HG03103 (cell line): ENCODE results near the gene VSTM2B.

Source experiments
- ATAC-seq: cut with Tn5 transposase; IDR thresholded peaks from one replicate; pipeline ENCODE4 v1.9.1; 2021; ENCODE audit warnings: low read depth; ENCODE audit not compliant: unreplicated experiment

The VSTM2B gene

DNA sequence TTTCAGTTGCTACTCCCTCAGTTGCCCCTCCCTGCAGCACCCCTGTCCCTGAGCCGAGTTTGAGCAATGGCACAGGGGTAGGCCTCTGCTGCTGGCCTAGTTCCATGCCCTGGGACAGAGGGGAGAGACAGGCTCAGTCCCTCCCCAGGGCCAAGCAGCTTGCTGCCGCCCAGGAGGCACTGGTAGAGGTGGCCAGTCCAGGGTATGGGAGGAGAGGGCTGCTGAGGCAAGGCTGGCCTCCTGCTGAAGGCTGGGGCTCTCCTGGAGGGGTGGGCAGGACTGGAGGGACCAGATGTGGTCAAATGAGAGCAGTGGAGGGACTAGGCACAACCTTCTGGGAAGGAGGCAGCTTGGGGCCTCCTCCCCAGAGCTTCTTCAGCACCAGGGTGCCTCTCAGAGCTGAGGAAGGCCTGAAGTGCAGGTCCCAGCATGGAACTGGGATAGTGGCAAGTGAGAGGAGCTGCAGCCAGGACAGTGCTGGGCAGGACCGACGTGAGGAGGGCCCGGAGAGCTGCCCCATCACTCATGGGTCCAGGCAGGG, 29.8 kb upstream of the VSTM2B start:
- ATAC-seq = no peak

DNA sequence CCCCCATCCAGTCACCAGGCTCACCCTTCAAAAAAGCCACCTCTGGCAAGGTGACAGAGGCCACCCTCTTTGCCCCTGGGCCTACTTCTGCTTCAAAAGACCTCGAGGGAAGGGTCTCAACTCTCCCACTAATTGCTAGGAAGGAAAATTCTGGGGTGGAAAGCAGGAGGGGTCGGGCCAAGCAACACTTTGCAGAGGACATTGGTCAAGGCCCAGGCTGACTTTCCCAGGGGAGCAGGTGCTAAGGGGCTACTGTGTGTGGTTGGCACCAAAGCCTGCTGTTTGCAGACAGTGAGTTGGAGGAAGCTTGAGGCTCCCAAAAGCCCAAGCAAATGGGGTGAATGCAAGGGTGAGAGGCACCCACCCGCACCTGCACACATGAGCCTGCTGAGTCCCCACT, 28.6 kb upstream of the VSTM2B start:
- ATAC-seq = no peak

DNA sequence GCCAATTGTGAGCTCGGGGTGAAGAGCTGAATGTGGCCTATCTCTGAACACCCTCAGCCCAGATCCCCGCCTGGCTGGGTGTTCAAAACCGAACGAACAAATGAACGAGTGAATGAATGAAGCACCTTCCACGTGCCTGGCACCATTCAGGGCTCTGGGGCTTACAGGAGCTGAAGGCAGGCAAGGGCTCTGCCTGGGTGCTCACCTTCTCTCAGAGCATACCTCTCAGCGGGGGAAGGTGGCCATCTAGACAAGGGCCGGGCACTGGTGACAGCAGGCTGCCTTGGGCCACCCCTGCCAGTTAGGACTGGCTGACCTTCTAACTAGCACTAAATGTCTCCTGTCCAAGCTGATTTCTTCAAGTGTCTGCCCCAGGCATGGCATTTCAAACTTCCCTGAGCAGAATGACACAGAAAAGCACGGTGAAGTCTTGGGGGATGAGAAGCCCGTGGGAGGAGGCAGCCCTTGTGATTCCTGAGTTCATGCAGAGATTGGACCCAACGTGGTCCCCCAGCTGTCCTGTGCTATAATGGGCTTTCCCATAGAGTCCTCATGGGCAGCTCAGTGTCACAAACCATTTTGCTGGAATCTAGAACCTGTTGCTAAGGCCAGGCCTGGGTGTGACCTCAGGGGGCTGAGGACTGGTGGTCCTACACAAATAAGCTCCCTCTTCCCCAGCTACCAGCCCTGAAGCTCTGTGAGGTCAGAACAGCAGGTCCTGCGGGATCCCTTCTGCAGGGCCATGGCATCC, 27.9 kb upstream of the VSTM2B start:
- ATAC-seq = no peak

DNA sequence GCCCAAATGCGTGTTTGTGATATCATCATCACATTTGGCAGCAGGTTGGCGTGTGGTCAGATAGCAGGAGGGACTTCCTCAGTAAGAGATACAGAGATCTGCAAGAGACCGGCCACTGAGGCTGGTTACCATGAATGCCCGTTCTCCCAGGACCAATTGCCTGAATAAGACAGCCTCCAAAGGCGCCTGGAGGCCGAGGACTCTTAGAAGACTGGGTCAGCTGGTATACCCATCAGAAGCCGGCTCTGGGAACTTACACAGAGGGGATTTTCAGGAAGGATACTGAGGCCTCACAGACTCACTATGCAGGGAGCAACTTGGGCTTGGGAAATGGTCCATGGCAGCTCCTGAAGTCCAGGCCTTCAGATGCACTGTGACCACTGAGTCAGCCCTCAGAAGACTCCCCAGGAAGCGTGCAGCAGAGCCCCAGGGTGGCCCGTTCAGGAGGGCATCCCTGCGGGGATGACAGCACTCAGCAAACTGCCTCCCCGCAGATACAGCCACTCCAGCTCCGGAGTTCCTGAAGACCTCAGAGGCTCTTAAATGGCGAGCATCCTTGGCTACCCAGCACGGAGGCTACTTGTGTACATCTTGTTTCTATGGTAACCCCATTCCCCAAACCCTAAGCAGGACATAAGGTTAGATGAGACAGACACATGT, 26.4 kb upstream of the VSTM2B start:
- ATAC-seq = no peak

DNA sequence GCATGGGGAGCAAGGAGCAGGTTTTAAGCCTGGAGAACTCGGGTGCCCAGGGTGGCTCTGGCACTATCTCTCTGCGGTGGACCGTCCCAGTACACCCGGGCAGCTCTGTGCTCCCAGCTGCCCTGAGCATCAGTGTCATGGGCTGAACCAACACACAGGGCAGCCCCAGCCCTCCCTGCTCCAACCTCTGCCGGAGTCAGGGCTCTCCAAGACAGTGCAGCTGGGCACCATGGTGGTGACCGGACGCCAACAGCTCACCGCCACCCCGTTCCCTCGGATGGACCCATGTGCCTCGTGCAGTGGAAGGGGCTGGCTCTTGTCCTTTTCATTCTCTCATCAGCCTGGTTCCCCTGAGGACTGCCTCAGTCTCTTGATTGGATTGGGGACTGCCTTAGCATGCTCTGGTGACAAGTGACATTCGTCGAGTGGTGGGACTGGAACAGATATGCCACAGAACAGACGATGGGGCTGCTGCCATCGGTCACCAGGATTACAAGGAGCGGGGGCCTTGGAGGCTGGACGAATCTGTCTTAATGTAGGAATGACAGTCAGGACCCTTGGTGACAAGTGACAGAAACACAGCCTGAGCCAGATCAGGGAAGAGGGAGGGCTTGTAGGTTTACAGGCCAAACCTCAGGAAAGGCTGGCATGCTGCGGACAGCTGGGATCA, 25.7 kb upstream of the VSTM2B start:
- no peak for ATAC-seq

DNA sequence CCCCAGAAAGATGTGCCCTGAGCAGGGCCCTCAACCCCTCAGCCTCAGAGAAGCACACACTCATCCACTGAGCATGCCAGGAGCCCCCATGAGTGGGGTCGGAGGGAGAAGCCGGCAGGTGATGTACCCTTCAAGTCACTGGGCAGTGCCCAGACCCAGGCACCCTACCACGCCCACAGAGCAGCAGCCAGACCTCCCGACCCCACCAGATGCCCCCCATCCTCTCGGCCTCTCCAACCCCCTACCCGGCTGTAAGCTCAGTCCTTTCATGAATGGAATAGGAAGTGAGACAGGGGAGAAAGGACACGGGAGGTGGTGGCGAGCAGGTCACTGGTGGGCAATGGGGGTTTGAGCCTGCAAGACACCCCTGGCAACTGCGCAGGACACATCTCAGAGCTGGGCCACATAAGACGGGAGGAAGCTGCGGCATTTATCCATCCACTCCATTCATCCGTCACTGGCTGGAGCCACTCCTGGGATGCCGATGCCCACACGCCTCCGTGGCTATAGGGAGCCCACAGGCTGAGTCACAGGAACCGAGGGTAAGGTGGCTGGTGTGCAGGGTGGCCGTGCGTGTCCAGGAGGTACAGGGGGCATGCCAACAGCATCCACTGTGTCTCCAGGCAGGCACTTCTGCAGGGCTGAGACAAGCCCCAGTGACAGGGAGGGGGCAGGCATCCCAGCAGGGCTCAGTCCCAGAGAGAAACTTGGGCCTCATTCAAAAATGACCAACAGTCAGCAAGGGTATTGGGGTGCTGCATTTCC, 23.8 kb upstream of the VSTM2B start:
- no peak for ATAC-seq

DNA sequence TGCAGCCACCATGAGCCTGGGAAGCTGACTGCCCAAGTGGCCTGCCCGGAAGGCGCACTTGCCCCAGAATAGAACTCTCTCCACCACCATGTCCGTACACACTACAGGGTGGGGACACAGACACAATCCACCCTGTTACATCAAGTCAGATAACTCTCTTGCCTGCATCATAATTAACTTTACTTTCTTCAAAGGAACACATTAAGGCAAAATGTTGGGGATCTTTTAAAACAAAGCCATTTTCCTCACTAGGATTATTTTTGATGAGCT, 23.3 kb upstream of the VSTM2B start:
- no peak for ATAC-seq

DNA sequence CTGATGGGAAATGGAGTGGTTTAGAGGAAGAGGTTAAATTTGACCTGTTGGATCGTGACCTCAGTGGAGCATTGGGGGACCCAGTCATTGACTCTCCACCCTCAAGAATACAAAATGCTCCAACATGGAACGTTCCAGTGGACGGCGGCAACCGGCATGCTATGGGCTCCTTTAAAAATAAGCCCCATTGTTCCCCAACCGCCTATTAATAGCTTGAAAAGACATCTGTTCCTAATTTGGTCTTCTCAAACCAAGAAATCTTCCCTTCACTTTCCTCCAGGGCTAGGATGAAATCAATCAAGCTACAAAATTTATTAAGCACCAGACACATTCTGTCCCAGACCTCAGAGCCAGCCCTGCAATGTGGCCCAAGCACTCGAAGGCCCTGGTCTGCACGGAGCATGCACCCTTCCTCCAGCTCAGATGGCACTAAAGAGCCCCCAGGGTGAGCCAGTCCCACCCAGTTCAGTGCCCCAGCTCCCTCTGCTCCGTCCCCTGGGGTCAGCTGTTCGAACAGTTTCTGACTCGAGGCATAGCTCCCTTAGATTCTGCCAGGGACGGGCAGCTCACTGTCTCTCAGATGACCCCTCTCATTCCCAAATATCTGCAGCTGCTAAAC, 22.5 kb upstream of the VSTM2B start:
- ATAC-seq = no peak

DNA sequence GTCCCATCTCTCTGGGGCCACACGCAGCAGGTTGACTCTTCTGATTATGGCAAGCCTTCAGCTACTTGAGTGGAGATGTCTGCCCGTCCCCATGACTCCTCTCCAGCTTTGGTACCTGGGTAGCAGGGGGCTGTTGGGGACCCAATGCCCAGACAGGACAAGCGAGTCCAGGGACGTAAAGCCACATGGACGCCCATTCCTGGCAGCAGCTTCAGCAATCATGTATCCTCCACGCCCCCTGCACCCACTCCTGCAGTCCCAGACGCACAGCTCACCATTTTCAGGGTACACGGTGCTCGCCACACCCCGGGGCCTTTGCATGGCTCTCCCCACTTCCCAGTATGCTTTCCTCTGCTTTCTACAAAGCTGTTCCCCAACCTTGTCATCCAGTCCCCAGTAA, 22.0 kb upstream of the VSTM2B start:
- no peak for ATAC-seq

DNA sequence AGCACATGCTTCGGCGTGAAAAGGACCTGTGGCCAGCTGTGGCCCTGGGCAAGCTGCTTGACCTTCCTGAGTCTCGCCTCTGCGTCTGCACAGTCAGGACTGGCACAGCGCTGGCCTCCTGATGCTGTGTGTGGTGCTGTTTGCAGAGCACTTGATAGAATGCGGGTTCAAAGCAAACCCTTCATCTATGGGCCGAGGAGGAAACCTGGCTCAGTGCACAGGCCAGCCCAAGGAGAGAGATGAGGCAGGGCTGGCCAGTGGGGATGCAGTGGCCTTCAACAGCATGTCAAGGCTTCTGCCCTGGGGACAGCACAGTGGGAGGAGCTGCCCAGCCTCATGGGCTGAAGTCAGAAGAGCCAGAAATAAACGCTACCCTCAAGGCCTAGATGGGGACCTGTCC, 21.3 kb upstream of the VSTM2B start:
- no peak for ATAC-seq

DNA sequence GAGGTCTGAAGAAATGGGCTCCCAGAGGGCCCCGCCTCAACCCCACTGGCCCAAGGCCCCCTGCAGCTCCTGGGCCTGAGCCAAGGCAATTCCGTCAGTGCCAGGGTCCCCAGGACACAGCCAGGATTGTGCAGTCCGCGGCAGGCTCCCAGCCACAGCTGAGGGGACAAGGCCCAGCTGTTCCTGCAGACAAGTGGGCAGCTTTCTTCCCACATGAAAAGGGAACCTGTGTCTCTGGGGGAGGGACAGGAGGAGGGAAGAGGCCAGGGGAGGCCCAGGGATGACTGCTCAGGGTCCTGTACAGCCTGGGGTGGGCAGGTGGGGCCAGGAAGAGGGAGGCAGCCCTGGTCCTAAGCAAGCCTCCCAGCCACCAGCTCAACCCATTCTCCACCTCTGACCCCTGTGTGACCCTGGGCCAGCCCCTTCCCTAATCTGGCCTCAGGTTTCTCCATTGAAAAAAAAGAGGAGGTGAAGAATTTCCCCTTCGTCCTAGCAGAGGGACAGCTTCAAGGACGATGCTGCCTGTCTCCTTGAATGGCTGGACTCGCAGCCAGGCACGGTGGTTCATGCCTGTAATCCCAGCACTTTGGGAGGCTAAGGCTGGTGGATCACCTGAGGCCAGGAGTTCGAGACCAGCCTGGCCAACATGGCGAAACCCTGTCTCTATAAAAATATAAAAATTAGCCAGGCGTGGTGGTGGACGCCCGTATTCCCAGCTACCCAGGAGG, 20.5 kb upstream of the VSTM2B start:
- no peak for ATAC-seq

DNA sequence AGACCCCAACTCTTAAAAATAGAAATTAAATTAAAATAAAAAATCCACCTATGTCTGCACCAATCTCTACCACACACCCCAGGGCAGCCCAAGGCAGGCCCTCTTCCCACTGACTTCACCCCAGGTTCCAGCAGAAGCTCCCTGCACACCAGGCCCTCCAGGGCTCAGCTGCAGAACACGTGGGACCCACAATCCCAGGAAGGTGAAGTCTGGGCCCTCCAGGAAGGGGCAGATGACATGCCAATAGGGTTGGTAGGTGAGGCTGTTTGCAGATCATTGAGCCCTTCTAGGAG, 19.2 kb upstream of the VSTM2B start:
- no peak for ATAC-seq

DNA sequence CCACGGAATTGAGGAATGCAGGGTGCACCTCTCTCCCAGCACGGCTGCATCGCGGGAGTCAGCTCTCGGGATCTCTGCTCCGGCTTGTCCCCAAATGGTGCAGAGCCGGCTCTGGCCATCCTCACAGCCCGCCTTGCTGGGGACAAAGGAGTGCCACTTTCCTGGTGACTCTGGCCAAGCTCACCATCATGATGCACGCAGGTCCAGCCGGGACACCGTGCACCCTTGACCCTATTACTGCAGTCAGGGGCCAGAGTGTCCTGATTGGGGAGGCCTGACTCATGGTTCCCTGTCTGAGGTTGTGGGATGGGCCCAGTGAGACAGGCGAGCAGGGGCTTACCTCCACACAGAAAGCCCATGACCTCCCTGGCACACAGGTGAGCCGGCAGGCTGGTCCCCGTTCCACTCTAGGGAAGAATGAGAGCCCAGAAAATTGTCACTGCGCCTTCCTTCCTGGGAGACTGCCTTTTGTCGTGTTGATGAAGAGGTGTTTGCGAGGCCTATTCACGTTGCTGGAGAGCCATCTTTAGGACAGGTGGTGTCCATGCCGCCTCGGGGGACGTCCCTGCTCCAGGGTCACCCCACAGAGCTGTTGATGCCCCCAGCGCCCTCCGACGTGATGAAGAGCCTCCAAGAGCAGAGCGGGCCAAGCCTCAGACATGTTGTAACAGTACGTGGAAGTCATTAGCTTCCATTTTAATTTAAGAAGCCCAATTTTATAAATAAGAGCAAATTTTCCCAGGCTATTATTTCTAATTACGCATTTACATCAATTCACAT, 18.5 kb upstream of the VSTM2B start:
- ATAC-seq = no peak

DNA sequence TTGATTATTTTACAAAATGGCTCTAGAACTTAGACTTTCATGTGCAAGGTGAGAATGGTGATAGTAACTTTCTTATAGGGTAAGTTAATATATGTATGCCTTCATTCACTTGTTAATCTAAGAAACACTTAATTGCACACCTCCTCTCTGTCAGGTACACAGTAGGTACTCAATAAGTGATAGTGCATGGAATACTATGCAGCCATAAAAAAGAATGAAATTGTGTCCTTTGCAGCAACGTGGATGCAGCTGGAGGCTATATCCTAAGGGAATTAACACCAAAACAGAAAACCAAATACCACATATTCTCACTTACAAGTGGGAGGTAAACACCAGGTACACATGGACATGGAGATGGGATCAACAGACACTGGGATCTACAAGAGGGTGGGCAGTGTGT, 17.6 kb upstream of the VSTM2B start:
- no peak for ATAC-seq

DNA sequence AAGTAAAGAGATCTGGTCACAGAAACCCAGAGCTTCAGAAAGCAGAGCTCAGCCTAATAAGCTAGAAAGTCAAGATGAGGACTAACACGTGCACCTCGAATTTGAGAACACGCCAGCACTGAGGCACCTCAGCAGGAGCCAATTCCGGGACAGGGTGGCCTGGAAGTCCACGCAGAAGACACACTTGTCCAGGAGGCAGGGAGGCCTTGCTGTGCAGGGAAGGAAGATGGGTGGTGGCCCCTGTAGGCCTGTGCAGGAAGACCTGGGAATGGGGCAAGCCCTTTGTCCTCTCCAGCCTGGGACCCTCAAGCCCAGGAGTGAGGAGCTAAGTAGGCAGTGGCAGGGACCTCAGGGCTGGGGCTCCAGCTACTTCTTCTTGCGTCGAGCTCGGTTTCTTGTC, 16.3 kb upstream of the VSTM2B start:
- no peak for ATAC-seq

DNA sequence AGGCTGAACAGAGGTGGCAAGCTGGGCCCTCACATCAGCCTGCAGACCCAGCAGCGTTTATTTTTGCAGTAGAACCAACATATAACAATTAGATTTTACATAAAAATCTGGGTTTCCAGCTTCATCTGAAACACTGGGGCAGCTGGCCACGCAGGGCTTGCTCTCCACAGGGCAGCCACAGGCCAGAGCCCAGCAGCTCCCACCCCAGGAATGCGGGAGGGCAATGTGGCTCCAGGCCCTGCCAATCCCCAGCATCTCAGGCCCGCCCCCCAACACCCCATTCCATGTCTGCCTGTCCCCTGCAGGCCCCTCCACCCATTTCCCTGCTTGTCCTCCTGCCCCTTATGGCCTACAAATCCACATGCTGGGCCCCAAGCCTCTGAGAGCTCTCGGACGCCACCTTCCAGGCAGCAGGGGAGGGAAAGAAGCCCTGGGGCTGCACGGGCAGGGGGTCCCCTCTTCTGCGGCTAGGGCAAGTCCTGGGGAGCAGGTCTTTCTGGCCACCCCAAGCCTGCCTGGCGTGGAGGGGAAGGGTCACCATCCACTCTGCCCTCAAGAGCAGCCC, 15.0 kb upstream of the VSTM2B start:
- ATAC-seq = no peak

DNA sequence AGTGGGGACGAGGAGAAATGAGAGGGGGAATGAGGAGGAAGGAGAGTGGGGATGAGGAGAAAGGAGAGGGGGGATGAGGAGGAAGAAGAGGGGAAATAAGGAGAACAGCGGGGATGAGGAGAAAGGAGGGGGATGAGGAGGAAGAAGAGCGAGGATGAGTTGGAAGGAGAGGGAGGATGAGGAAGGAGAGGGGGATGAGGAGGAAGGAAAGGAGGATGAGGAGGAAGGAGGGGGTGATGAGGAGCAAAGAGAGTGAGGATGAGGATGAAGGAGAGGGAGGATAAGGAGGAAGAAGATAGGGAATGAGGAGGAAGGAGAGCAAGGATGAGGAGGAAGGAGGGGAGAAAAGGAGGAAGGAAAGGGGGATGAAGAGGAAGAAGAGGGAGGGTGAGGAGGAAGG, 14.0 kb upstream of the VSTM2B start:
- no peak for ATAC-seq

DNA sequence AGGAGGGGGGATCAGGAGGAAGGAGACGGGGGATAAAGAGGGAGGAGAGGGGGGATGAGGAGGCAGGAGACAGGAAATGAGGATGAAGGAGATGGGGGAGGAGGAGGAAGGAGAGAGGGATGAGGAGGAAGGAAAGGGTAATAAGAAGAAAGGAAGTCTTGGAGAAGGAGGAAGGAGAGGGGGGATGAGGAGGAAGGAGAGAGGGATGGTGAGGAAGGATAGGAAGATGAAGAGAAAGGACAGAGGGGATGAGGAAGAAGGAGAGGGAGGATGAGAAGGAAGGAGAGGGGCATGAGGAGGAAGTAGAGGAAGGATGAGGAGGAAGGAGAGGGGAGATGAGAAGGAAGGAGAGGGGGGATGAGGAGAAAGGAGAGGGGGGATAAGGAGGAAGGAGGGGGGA, 13.0 kb upstream of the VSTM2B start:
- no peak for ATAC-seq

DNA sequence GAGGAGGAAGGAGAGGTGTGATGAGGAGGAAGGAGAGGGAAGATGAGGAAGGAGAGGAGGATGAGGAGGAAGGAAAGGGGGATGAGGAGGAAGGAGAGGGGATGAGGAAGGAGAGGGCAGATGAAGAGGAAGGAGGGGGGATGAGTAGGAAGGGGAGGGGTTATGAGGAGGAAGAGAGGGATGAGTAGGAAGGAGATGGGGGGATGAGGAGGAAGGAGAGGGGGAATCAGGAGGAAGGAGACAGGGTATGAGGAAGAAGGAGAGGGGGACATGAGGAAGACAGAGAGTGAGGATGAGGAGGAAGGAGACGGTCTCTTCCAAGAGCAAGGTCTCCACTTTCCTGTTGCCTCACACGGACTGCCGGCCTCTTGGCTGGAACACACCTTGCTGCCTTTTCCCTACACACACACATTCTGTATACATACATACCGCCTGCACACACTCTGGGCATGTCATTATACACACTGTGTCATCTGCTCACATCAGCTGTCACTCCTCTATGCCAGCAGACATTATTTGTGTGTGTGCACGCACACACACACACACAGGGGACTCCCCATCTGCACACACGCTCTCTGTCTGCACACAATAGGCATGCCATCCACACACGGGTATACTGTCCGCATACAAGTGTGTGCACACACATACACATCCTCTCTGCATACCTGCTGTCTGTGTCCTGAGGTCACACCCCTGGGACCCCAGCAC, 11.1 kb upstream of the VSTM2B start:
- ATAC-seq = no peak
